SK-N-SH treated with all-trans-retinoic acid at 6 μM for 48 hours (cell line): ENCODE measurements around the gene PYDC2.

Experiments used
- ISL1 ChIP-seq: fragments of 250-450 bp; sonication (Bioruptor Pico); IDR thresholded peaks from 2 replicates; pipeline ENCODE4 v2.1.2; 2022; ENCODE audit warnings: mild to moderate bottlenecking, moderate library complexity
- SNAI2 ChIP-seq: fragments of 250-450 bp; sonication (Bioruptor Pico); IDR thresholded peaks from 2 replicates; pipeline ENCODE4 v1.5.0; 2020; ENCODE audit warnings: mild to moderate bottlenecking, moderate library complexity
- ZC3H10 ChIP-seq: fragments of 250-450 bp; sonication (Bioruptor Pico); IDR thresholded peaks from 2 replicates; pipeline ENCODE4 v1.5.1; 2021; ENCODE audit warnings: mild to moderate bottlenecking, moderate library complexity
- ZFP3 ChIP-seq: fragments of 250-450 bp; sonication (Bioruptor Pico); IDR thresholded peaks from 2 replicates; pipeline ENCODE4 v1.5.0; 2020; ENCODE audit warnings: mild to moderate bottlenecking, moderate library complexity
- ZNF70 ChIP-seq: fragments of 450-650 bp; formaldehyde crosslinking; IDR thresholded peaks from 2 replicates; pipeline ENCODE4 v1.5.0; 2020; ENCODE audit warnings: mild to moderate bottlenecking, moderate library complexity
- ZNF8 ChIP-seq: fragments of 450-650 bp; formaldehyde crosslinking; IDR thresholded peaks from 2 replicates; pipeline ENCODE4 v1.5.0; 2020; ENCODE audit warnings: mild to moderate bottlenecking, moderate library complexity
- TF ChIP-seq, protein P1 (sequence below): fragments of 250-450 bp; sonication (Bioruptor Pico); IDR thresholded peaks from 2 replicates; pipeline ENCODE4 v1.5.1; 2020; ENCODE audit warnings: low read depth, mild to moderate bottlenecking, moderate library complexity
- TF ChIP-seq, protein P2 (sequence below): fragments of 250-450 bp; sonication (Bioruptor Pico); IDR thresholded peaks from 2 replicates; pipeline ENCODE4 v1.5.1; 2021; ENCODE audit warnings: mild to moderate bottlenecking, moderate library complexity
- TF ChIP-seq, protein P3 (sequence below): fragments of 250-450 bp; sonication (Bioruptor Pico); IDR thresholded peaks from 2 replicates; pipeline ENCODE4 v1.8.0; 2020; ENCODE audit warnings: mild to moderate bottlenecking, moderate library complexity, borderline replicate concordance

DNA sequence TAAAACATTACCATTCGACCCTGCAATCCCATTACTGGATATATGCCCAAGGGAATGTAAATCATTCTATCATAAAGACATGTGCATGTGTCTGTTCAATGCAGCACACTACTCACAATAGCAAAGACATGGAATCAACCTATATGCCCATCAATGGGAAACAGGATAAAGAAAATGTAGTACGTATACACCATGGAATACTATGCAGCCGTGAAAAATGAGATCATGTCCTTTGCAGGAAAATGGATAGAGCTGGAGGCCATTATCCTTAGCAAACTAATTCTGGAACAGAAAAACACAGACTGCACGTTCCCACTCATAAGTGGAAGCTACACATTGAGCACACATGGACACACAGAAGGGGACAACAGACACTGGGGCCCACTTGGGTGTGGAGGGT, 20.4 kb upstream of the PYDC2 start:
- TF ChIP-seq SNAI2 (no peak), ZC3H10 (no peak), ZNF8 (CRISPR knock-in tag) (no peak), ZNF70 (CRISPR knock-in tag) (no peak), ISL1 (CRISPR knock-in tag) (no peak), ZFP3 (no peak)
- TF ChIP-seq, protein P1, sequence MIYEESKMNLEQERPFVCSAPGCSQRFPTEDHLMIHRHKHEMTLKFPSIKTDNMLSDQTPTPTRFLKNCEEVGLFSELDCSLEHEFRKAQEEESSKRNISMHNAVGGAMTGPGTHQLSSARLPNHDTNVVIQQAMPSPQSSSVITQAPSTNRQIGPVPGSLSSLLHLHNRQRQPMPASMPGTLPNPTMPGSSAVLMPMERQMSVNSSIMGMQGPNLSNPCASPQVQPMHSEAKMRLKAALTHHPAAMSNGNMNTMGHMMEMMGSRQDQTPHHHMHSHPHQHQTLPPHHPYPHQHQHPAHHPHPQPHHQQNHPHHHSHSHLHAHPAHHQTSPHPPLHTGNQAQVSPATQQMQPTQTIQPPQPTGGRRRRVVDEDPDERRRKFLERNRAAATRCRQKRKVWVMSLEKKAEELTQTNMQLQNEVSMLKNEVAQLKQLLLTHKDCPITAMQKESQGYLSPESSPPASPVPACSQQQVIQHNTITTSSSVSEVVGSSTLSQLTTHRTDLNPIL (CRISPR knock-in tag) = no peak
- TF ChIP-seq, protein P2, sequence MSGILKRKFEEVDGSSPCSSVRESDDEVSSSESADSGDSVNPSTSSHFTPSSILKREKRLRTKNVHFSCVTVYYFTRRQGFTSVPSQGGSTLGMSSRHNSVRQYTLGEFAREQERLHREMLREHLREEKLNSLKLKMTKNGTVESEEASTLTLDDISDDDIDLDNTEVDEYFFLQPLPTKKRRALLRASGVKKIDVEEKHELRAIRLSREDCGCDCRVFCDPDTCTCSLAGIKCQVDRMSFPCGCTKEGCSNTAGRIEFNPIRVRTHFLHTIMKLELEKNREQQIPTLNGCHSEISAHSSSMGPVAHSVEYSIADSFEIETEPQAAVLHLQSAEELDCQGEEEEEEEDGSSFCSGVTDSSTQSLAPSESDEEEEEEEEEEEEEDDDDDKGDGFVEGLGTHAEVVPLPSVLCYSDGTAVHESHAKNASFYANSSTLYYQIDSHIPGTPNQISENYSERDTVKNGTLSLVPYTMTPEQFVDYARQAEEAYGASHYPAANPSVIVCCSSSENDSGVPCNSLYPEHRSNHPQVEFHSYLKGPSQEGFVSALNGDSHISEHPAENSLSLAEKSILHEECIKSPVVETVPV (CRISPR knock-in tag) = no peak
- TF ChIP-seq, protein P3, sequence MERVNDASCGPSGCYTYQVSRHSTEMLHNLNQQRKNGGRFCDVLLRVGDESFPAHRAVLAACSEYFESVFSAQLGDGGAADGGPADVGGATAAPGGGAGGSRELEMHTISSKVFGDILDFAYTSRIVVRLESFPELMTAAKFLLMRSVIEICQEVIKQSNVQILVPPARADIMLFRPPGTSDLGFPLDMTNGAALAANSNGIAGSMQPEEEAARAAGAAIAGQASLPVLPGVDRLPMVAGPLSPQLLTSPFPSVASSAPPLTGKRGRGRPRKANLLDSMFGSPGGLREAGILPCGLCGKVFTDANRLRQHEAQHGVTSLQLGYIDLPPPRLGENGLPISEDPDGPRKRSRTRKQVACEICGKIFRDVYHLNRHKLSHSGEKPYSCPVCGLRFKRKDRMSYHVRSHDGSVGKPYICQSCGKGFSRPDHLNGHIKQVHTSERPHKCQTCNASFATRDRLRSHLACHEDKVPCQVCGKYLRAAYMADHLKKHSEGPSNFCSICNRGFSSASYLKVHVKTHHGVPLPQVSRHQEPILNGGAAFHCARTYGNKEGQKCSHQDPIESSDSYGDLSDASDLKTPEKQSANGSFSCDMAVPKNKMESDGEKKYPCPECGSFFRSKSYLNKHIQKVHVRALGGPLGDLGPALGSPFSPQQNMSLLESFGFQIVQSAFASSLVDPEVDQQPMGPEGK (CRISPR knock-in tag) = no peak
